Measurements from ENCODE around the gene CYTH3. TPM values are rescaled to one million over a fixed set of nuclear protein-coding genes. Genes with fewer than 3 reads are reported as not detected.

The CYTH3 gene
- total and polyA plus RNA-seq, 3 donors from 2014 or later = 49.3 to 82.2 (median 65.5) TPM

GRCh38 chr7:6128205-6128604 is 144.2 kb downstream of the CYTH3 start:
- Histone ChIP-seq H3K4me1 (no peaks in the 10 kb centered on the region), H3K36me3 (ENCODE audit: low read depth, missing control alignments) (no peaks in the 10 kb centered on the region), H3K9me3 (no peaks in the 10 kb centered on the region), H3K4me3 (no peak overlapping the region), H3K27ac (no peak overlapping the region), H3K27me3 (no peaks in the 10 kb centered on the region)
- no peak for DNase-seq
- intact Hi-C loops (cut with DNase I; ENCODE audit: low total_unique reads) = no loop called here
- TF ChIP-seq CTCF (IDR thresholded peaks at IDR 0.05) (no peak), POLR2A (IDR thresholded peaks at IDR 0.05) (no peak)
- 94 to 95% methylated on average over 3 of the region's 3 CpGs for WGBS, 2 donors

GRCh38 chr7:6127110-6127490 is 145.3 kb downstream of the CYTH3 start:
- H3K4me3 ChIP-seq = no peak overlapping the region
- no peaks in the 10 kb centered on the region for H3K4me1 ChIP-seq
- no peaks in the 10 kb centered on the region for H3K27me3 ChIP-seq
- TF ChIP-seq POLR2A (IDR thresholded peaks at IDR 0.05) (no peak), CTCF (IDR thresholded peaks at IDR 0.05) (no peak)
- WGBS, 2 donors = 43 to 45% methylated on average over 1 of the region's 1 CpG
- no peaks in the 10 kb centered on the region for H3K36me3 ChIP-seq (ENCODE audit: low read depth, missing control alignments)
- no peak for DNase-seq
- intact Hi-C loops (cut with DNase I; ENCODE audit: low total_unique reads) = no loop called here
- no peak overlapping the region for H3K27ac ChIP-seq
- H3K9me3 ChIP-seq = no peaks in the 10 kb centered on the region

- no peak for DNase-seq
- TF ChIP-seq CTCF (IDR thresholded peaks at IDR 0.05) = no peak
- WGBS, 2 donors = 97 to 99% methylated on average over 8 of the region's 8 CpGs
- H3K36me3 ChIP-seq (ENCODE audit: low read depth, missing control alignments) = no peaks in the 10 kb centered on the region
- H3K4me1 ChIP-seq = no peaks in the 10 kb centered on the region
- H3K27me3 ChIP-seq = no peaks in the 10 kb centered on the region
- no peaks in the 10 kb centered on the region for H3K9me3 ChIP-seq
- no peak overlapping the region for H3K27ac ChIP-seq
- H3K4me3 ChIP-seq = no peak overlapping the region
- intact Hi-C loops (cut with DNase I; ENCODE audit: low total_unique reads) = no loop called here
These were observed 148.6 kb downstream of the CYTH3 start for GRCh38 chr7:6123843-6124242.

GRCh38 chr7:6121141-6121540 is 151.3 kb downstream of the CYTH3 start:
- no peaks in the 10 kb centered on the region for H3K4me1 ChIP-seq
- H3K27ac ChIP-seq = no peak overlapping the region
- no peak for TF ChIP-seq POLR2A (IDR thresholded peaks at IDR 0.05)
- no peak for TF ChIP-seq CTCF (IDR thresholded peaks at IDR 0.05)
- WGBS, 2 donors = 97 to 98% methylated on average over 2 of the region's 2 CpGs
- no peaks in the 10 kb centered on the region for H3K9me3 ChIP-seq
- intact Hi-C loops (cut with DNase I; ENCODE audit: low total_unique reads) = no loop called here
- no peak overlapping the region for H3K4me3 ChIP-seq
- no peaks in the 10 kb centered on the region for H3K27me3 ChIP-seq
- H3K36me3 ChIP-seq (ENCODE audit: low read depth, missing control alignments) = no peaks in the 10 kb centered on the region
- no peak for DNase-seq

- no peak for DNase-seq
- Histone ChIP-seq H3K27ac (no peak overlapping the region), H3K27me3 (no peaks in the 10 kb centered on the region), H3K4me3 (no peak overlapping the region), H3K9me3 (no peaks in the 10 kb centered on the region), H3K36me3 (ENCODE audit: low read depth, missing control alignments) (no peaks in the 10 kb centered on the region), H3K4me1 (peaks cover 4% of the 10 kb centered on the region)
- intact Hi-C loops (cut with DNase I; ENCODE audit: low total_unique reads) = no loop called here
- WGBS, 2 donors = 87 to 94% methylated on average over 2 of the region's 2 CpGs
- no peak for TF ChIP-seq CTCF (IDR thresholded peaks at IDR 0.05)
- no peak for TF ChIP-seq POLR2A (IDR thresholded peaks at IDR 0.05)
These were observed 154.9 kb downstream of the CYTH3 start for GRCh38 chr7:6117533-6117932.
